ENCODE data around the gene BCL2. TPM values are rescaled to one million over a fixed set of nuclear protein-coding genes. Genes with fewer than 3 reads are reported as not detected.
A peak's percentile ranks its signal among the peaks of the same experiment; 100 is the strongest.

BCL2 gene
- total RNA-seq, result 10 to 100 TPM; 10.7 to 37.3 (median 24.2) TPM

DNA sequence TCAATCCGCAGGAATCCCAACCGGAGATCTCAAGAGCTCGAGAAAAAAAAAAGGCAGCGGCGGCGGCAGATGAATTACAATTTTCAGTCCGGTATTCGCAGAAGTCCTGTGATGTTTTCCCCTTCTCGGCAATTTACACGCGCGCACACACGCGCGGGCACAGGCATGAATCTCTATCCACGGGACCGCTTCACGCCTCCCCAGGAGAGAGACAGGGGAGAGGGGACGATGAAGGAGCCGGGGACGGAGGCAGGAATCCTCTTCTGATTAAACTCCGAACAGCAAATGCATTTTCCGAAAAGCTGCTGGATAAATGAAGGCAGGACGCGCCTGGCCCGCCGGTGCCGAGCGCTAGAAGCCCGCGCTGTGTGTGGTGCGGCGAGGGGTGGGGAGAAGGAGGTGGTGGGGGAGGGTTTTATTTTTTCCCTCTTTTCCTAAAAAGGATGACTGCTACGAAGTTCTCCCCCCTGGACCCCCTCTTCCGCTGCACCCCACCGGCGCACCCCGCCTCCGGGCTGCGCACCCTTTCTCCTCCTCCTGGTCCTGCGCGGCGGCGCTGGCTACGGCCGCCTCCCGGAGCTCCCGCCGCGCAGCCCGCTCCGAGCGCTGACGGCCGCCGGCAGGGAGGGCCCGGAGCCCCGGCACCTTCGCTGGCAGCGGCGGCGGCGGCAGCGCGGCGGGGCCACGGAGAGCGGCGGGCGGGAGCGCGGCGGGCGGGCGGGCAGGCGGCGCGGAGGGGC, at the start of gene BCL2:
TSS of gene BCL2 (minus strand) at position 387 of the 740 bp plus-strand sequence.
- H3K4me3 ChIP-seq, result peak within 1 kb of the TSS; percentile 81
- H3K27ac ChIP-seq, result peak within 1 kb of the TSS; percentile 85
- DNase-seq (ENCODE audit: low spot score in 2 of 2), result no peak
- WGBS, result 0% methylated on average over 35 of the region's 78 CpGs
- no peak for TF ChIP-seq POLR2A (IDR thresholded peaks at IDR 0.05)
- TF ChIP-seq POLR2AphosphoS5 (IDR thresholded peaks at IDR 0.05), result no peak
- TF ChIP-seq EP300 (IDR thresholded peaks at IDR 0.05), result no peak
- TF ChIP-seq, protein P1, sequence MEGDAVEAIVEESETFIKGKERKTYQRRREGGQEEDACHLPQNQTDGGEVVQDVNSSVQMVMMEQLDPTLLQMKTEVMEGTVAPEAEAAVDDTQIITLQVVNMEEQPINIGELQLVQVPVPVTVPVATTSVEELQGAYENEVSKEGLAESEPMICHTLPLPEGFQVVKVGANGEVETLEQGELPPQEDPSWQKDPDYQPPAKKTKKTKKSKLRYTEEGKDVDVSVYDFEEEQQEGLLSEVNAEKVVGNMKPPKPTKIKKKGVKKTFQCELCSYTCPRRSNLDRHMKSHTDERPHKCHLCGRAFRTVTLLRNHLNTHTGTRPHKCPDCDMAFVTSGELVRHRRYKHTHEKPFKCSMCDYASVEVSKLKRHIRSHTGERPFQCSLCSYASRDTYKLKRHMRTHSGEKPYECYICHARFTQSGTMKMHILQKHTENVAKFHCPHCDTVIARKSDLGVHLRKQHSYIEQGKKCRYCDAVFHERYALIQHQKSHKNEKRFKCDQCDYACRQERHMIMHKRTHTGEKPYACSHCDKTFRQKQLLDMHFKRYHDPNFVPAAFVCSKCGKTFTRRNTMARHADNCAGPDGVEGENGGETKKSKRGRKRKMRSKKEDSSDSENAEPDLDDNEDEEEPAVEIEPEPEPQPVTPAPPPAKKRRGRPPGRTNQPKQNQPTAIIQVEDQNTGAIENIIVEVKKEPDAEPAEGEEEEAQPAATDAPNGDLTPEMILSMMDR (IDR thresholded peaks at IDR 0.05), result no peak
- H3K9me3 ChIP-seq, result no peaks in the 10 kb centered on the region
- peaks cover 55% of the 10 kb centered on the region for H3K4me1 ChIP-seq
- no peaks in the 10 kb centered on the region for H3K27me3 ChIP-seq
- no peaks in the 10 kb centered on the region for H3K36me3 ChIP-seq

DNA sequence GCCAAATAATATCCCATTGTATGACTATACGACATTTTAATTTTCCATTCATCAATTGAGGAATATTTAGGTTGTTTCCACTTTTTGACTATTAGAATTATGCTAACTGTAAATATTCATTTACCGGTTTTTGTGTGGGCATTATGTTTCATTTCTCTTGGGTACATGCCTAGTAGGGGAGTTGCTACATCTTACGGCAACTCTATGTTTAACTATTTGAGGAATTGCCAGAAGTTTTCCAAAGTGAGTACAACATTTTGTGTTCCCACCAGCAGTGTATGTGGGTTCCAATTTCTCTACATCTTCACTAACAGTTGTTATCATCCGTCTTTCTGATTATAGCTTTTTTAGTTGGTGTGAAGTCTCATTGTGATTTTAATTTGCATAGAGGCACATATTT, 49.0 kb upstream of the BCL2 start:
- Histone ChIP-seq H3K9me3 (no peaks in the 10 kb centered on the region), H3K4me1 (peaks cover 29% of the 10 kb centered on the region), H3K27me3 (no peaks in the 10 kb centered on the region), H3K36me3 (no peaks in the 10 kb centered on the region), H3K27ac (no peak overlapping the region), H3K4me3 (no peak overlapping the region)
- 57% methylated on average over 4 of the region's 4 CpGs for WGBS
- no peak for DNase-seq (ENCODE audit: low spot score in 2 of 2)
- TF ChIP-seq POLR2AphosphoS5 (IDR thresholded peaks at IDR 0.05) (no peak), POLR2A (IDR thresholded peaks at IDR 0.05) (no peak), EP300 (IDR thresholded peaks at IDR 0.05) (no peak)
- TF ChIP-seq, protein P1 (IDR thresholded peaks at IDR 0.05), result no peak

DNA sequence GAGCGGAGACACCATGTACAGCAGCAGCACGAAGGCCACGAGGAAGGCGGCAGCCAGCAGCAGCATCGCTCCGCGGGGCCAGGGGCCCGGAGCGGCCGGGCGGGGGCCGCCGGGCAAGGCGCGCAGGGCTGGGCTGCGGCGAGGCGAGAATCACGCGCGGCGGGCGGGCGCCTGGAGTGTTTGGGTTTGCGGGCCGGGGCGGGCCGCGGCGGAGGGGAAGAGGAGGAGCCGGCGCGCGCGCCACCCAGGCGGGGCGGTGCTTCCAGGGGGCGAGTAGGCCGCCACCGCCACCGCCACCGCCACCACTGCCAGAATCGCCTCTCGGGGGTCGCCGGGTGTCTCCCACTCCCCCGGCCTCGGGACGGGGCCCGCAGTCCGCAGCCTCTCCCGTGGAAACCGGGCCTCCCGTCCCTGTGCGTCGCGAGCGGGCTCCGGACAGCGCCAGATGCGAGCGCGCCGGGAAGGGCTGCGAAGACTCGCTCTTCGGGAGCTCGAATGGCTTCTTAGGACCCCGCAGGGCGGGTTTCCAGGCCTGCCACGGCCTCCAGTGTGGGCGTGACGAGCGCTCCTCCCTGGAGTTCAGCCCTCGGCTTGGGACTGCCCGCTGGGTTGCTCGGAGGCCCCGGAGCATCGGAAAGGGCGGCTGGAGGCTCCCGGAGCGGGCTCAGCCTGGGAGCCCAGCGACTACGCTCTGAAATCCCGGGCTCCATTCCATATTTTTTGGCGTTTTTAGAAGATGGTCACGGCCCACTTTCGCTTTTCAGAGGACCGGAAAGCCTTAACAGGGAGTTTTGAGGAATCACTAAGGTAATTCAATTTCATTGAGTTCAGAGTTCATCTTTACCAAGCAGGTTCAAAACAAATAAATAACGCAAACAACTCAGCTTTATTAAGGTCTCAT, 47.7 kb upstream of the BCL2 start, which contains the start of gene KDSR:
TSS of gene KDSR (minus strand) at position 154 of the 901 bp plus-strand sequence. CDS start at position 66, 88 bp downstream.
- Histone ChIP-seq H3K4me3 (peak within 1 kb of the TSS; percentile 98), H3K36me3 (peaks cover 5% of the 10 kb centered on the region), H3K9me3 (no peaks in the 10 kb centered on the region), H3K27ac (peak within 1 kb of the TSS; percentile 99), H3K27me3 (no peaks in the 10 kb centered on the region), H3K4me1 (peaks cover 29% of the 10 kb centered on the region)
- TF ChIP-seq POLR2AphosphoS5 (IDR thresholded peaks at IDR 0.05), result peak in 2 of 3 donors; percentile 81 to 87
- TF ChIP-seq, protein P1 (IDR thresholded peaks at IDR 0.05), result no peak
- peak in 1 of 2 donors; percentile 85 for TF ChIP-seq POLR2A (IDR thresholded peaks at IDR 0.05)
- TF ChIP-seq EP300 (IDR thresholded peaks at IDR 0.05), result no peak
- DNase-seq (ENCODE audit: low spot score in 2 of 2), result peak; percentile 94 to 96
- WGBS, result 0% methylated on average over 17 of the region's 90 CpGs

DNA sequence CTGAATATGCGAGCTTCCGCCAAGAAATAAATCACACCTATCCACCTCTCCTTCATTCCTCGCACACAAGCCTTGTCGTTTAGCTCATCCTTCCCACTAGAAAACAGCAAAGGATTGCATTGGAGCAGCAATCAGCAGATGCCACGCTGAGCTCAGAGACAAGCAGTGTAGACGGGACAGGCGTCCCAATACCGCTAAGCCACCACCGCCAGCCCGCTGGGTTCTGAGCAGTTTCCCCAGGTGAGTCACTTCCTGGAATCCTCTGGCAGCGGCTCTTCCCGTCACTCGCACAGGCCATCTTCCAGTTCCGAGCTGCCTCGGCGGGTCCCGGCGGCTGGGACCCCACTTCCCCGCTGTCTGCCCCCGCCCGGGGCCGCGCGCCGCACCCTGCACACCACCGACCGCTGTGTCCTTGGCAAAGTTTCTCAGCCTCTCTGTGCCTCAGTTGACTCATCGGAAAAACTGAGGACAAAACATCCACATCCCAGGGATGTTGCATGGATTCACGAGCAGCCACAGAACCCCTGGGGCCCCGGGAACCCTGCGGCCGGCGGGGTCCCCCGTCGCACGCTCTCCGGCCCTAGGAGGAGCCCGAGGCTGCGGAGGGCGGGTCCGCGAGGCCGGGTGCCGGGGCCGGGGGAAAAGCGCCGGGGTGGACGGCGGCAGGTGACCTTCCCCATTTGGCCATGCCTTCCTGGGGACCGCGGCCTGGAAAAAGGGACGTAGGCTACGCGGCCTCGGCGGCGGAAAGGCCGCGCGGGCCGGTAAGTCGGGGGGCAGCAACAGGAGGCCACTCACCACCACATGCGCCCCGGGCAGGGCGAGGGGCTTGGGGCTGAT, 46.9 kb upstream of the BCL2 start:
- Histone ChIP-seq H3K27me3 (no peaks in the 10 kb centered on the region), H3K27ac (peak overlapping the region; percentile 99), H3K36me3 (peaks cover 13% of the 10 kb centered on the region), H3K9me3 (no peaks in the 10 kb centered on the region), H3K4me1 (peaks cover 29% of the 10 kb centered on the region), H3K4me3 (peak overlapping the region; percentile 98)
- TF ChIP-seq EP300 (IDR thresholded peaks at IDR 0.05) (no peak), POLR2A (IDR thresholded peaks at IDR 0.05) (no peak), POLR2AphosphoS5 (IDR thresholded peaks at IDR 0.05) (peak in 1 of 3 donors; percentile 0)
- TF ChIP-seq, protein P1 (IDR thresholded peaks at IDR 0.05), result no peak
- WGBS, result under 1% methylated on average over 29 of the region's 65 CpGs
- peak; percentile 80 to 86 for DNase-seq (ENCODE audit: low spot score in 2 of 2)
